CD4-positive, alpha-beta T cell treated with Interleukin-4 for 1 hour (primary cell): ENCODE measurements around the gene SCAMP4.

Experiments used
- DNase-seq, 2 donors: peaks; one replicate each; pipeline ENCODE4 v3.0.0-alpha.2; 2020 to 2022

Gene SCAMP4

GRCh38 chr19:1942934-1943555 is 37.8 kb downstream of the SCAMP4 start:
- DNase-seq, result peak; percentile 31 to 44

GRCh38 chr19:1943661-1944087 is 38.5 kb downstream of the SCAMP4 start:
- no peak for DNase-seq

GRCh38 chr19:1944088-1944915 is 39.1 kb downstream of the SCAMP4 start:
- DNase-seq, result peak in 1 of 2 donors; percentile 30

GRCh38 chr19:1944916-1945561 is 39.8 kb downstream of the SCAMP4 start:
- DNase-seq, result no peak

- peak; percentile 32 for DNase-seq
Measured at GRCh38 chr19:1945899-1946298, 40.7 kb downstream of the SCAMP4 start.

GRCh38 chr19:1947651-1948209 is 42.5 kb downstream of the SCAMP4 start:
- peak in 1 of 2 donors; percentile 21 for DNase-seq

- DNase-seq, result no peak
Measured at GRCh38 chr19:1949304-1950101, 44.3 kb downstream of the SCAMP4 start.

GRCh38 chr19:1950640-1951039 is 45.4 kb downstream of the SCAMP4 start:
- DNase-seq, result no peak

- no peak for DNase-seq
Measured at GRCh38 chr19:1952635-1953034, 47.4 kb downstream of the SCAMP4 start.

- DNase-seq, result no peak
Measured at GRCh38 chr19:1953037-1953436, 47.8 kb downstream of the SCAMP4 start.

GRCh38 chr19:1953441-1954094 is 48.4 kb downstream of the SCAMP4 start:
- DNase-seq, result no peak

GRCh38 chr19:1954532-1954933 is 49.3 kb downstream of the SCAMP4 start:
- DNase-seq, result no peak

- no peak for DNase-seq
Measured at GRCh38 chr19:1955171-1956121, 50.2 kb downstream of the SCAMP4 start.

GRCh38 chr19:1956122-1956494 is 50.9 kb downstream of the SCAMP4 start:
- DNase-seq, result no peak

- DNase-seq, result no peak
Measured at GRCh38 chr19:1956868-1957492, 51.8 kb downstream of the SCAMP4 start.

GRCh38 chr19:1957562-1958248 is 52.5 kb downstream of the SCAMP4 start:
- DNase-seq, result no peak

- no peak for DNase-seq
Measured at GRCh38 chr19:1959928-1960589, 54.9 kb downstream of the SCAMP4 start.

- DNase-seq, result no peak
Measured at GRCh38 chr19:1961000-1961883, 56.0 kb downstream of the SCAMP4 start.
